ENCODE measurements around the gene UCMA. TPM values are rescaled to one million over a fixed set of nuclear protein-coding genes. Genes with fewer than 3 reads are reported as not detected.

The UCMA gene
- total RNA-seq, 1 donor from 2014 or later: not detected

GRCh38 chr10:13187135-13187534, 47.0 kb downstream of the UCMA start:
- no peak overlapping the region for H3K4me3 Mint-ChIP-seq
- TF ChIP-seq, protein P1, sequence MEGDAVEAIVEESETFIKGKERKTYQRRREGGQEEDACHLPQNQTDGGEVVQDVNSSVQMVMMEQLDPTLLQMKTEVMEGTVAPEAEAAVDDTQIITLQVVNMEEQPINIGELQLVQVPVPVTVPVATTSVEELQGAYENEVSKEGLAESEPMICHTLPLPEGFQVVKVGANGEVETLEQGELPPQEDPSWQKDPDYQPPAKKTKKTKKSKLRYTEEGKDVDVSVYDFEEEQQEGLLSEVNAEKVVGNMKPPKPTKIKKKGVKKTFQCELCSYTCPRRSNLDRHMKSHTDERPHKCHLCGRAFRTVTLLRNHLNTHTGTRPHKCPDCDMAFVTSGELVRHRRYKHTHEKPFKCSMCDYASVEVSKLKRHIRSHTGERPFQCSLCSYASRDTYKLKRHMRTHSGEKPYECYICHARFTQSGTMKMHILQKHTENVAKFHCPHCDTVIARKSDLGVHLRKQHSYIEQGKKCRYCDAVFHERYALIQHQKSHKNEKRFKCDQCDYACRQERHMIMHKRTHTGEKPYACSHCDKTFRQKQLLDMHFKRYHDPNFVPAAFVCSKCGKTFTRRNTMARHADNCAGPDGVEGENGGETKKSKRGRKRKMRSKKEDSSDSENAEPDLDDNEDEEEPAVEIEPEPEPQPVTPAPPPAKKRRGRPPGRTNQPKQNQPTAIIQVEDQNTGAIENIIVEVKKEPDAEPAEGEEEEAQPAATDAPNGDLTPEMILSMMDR (IDR thresholded peaks at IDR 0.05; ENCODE audit: unreplicated experiment): no peak
- peaks cover 20% of the 10 kb centered on the region for H3K36me3 Mint-ChIP-seq
- H3K4me1 Mint-ChIP-seq: no peaks in the 10 kb centered on the region
- no peaks in the 10 kb centered on the region for H3K27me3 Mint-ChIP-seq (ENCODE audit: low read depth)
- DNase-seq (ENCODE audit: low spot score in 2 of 2, unreplicated experiment in 2 of 2): no peak
- no peak overlapping the region for H3K27ac Mint-ChIP-seq
- H3K9me3 Mint-ChIP-seq: peaks cover 4% of the 10 kb centered on the region

DNA sequence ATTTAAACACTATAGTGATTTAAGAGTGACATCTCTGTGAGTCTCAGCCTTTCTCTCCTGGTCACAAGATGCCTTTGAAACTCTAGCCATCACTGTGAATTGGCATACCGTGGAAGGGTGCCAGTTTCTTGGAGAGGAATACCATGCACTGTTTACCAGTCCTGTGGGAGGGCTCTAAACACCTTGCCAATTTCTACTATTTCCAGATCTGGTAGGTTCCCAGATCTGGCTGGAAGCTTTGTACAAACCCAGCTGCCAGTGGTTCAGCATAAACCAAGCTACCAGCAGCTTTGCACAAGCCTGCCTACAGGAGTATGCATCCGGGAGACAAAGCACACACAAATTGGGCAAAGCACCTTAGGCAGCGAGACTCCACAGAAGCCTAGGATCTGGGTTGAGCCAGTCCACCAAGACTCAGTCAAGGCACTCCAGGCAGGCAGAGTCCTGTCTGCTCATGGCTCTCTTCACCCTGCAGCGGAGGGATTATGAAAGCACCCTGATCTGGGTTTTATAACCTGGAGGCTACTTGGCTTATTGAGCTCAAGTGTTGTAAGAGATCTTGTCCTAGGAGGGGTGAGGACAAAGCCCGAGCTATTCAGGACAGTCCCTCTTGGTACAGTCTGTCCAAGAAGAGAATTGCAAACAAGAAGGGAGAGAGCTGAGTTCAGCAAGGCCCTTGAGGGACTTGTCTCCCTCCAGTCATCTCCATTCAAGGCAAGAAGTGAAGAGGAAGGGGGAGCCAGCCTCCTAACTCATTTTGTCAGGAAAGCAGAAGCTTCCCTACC, 49.3 kb downstream of the UCMA start:
- H3K9me3 Mint-ChIP-seq: peaks cover 4% of the 10 kb centered on the region
- H3K27me3 Mint-ChIP-seq (ENCODE audit: low read depth): no peaks in the 10 kb centered on the region
- H3K4me1 Mint-ChIP-seq: no peaks in the 10 kb centered on the region
- TF ChIP-seq, protein P1 (IDR thresholded peaks at IDR 0.05; ENCODE audit: unreplicated experiment): no peak
- H3K4me3 Mint-ChIP-seq: no peak overlapping the region
- DNase-seq (ENCODE audit: low spot score in 2 of 2, unreplicated experiment in 2 of 2): no peak
- H3K36me3 Mint-ChIP-seq: peaks cover 20% of the 10 kb centered on the region
- no peak overlapping the region for H3K27ac Mint-ChIP-seq

- no peaks in the 10 kb centered on the region for H3K27me3 Mint-ChIP-seq (ENCODE audit: low read depth)
- no peak overlapping the region for H3K4me3 Mint-ChIP-seq
- no peak overlapping the region for H3K27ac Mint-ChIP-seq
- H3K36me3 Mint-ChIP-seq: peaks cover 20% of the 10 kb centered on the region
- no peak for DNase-seq (ENCODE audit: low spot score in 2 of 2, unreplicated experiment in 2 of 2)
- TF ChIP-seq, protein P1 (IDR thresholded peaks at IDR 0.05; ENCODE audit: unreplicated experiment): no peak
- H3K9me3 Mint-ChIP-seq: peaks cover 4% of the 10 kb centered on the region
- H3K4me1 Mint-ChIP-seq: no peaks in the 10 kb centered on the region
Observed at GRCh38 chr10:13184276-13184675, 49.9 kb downstream of the UCMA start.

DNA sequence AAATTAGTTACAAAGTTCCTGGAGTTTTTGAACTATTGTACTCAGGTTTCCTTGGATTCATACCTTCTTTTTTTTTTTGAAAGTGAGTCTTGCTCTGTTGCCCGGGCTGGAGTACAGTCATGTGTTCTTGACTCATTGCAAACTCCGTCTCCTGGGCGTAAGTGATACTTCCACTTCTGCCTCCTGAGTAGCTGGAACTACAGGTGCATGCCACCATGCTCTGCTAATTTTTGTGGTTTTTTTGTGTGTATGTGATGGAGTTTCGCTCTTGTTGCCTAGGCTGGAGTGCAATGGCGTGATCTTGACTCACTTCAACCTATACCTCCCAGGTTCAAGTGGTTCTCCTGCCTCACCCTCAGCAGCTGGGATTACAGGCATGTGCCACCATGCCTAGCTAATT, 50.5 kb downstream of the UCMA start:
- DNase-seq (ENCODE audit: low spot score in 2 of 2, unreplicated experiment in 2 of 2): no peak
- no peak overlapping the region for H3K27ac Mint-ChIP-seq
- H3K9me3 Mint-ChIP-seq: peaks cover 4% of the 10 kb centered on the region
- H3K27me3 Mint-ChIP-seq (ENCODE audit: low read depth): no peaks in the 10 kb centered on the region
- no peaks in the 10 kb centered on the region for H3K4me1 Mint-ChIP-seq
- no peak overlapping the region for H3K4me3 Mint-ChIP-seq
- peaks cover 22% of the 10 kb centered on the region for H3K36me3 Mint-ChIP-seq
- TF ChIP-seq, protein P1 (IDR thresholded peaks at IDR 0.05; ENCODE audit: unreplicated experiment): no peak

GRCh38 chr10:13182424-13182823, 51.8 kb downstream of the UCMA start:
- Mint-ChIP-seq H3K4me3 (no peak overlapping the region), H3K9me3 (peaks cover 4% of the 10 kb centered on the region), H3K27me3 (ENCODE audit: low read depth) (no peaks in the 10 kb centered on the region), H3K27ac (no peak overlapping the region), H3K36me3 (peaks cover 26% of the 10 kb centered on the region), H3K4me1 (no peaks in the 10 kb centered on the region)
- DNase-seq (ENCODE audit: low spot score in 2 of 2, unreplicated experiment in 2 of 2): no peak
- TF ChIP-seq, protein P1 (IDR thresholded peaks at IDR 0.05; ENCODE audit: unreplicated experiment): no peak
